ENCODE data around the gene AK4.

Gene AK4

GRCh38 chr1:65177457-65177856 is 29.5 kb downstream of the AK4 start:
- no peak for DNase-seq

DNA sequence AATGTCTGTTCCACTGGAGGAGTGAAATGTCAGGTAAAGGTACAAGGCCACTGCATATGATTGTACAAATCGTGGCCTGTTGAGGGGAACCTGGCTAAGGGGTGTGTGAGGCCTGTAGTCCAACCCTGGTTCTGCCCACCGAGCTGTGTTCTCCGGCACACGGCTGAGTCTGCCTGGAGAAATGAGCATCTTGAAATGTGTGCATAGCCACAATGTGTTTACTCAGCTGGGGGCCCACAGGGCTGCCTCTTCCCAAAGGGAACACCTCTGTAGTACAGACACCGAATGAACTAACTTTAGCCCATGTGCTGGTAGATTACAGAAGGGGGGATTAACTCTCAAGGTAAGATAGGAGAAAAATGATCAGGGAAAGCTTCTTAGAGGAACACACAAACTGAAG is 30.2 kb downstream of the AK4 start:
- no peak for DNase-seq

GRCh38 chr1:65179148-65179547 is 31.1 kb downstream of the AK4 start:
- no peak for DNase-seq

DNA sequence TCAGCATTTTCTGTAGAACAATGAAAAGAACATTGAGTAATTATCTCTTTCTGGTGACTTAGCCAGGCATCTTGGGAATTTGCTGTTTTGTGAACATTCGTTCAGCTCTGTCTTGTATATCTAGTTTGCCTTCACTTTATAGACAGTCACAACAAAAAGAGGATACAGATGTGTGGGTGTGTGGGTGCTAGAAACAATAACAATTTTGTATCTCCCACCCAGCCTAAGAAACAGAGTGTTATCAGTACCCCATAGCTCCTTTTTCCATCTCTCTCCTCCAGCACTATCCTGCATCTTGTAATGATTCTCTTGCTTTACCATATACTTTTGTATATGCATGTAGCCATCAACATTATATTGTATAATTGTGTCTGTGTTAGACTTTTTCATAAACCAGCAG is 33.0 kb downstream of the AK4 start:
- DNase-seq = no peak

GRCh38 chr1:65182658-65183268 is 34.8 kb downstream of the AK4 start:
- DNase-seq = no peak

DNA sequence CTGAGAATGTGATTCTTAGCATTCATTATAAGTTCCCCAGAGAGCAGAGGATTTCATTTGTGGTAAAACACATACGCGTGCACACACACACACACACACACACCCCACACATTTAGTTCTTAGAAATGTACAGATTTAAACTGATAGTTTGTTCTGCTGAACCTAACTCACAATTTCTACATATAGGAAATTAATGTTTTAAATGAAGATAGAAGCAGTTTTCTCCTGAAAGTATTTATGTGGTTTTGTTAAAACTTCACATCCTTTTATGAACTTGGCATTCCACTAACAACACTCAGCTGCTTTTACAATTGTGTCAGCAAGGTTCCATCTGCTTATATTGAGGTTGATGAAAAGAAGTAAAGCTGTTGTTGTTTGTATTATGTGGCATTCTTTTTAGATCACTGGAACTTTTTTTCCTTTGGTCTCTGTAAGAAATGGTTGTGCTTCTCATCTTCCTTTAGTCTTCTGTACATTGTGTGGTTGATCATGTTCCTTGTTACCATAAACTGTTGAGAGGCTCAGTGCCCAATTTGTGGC is 41.6 kb downstream of the AK4 start:
- no peak for DNase-seq

DNA sequence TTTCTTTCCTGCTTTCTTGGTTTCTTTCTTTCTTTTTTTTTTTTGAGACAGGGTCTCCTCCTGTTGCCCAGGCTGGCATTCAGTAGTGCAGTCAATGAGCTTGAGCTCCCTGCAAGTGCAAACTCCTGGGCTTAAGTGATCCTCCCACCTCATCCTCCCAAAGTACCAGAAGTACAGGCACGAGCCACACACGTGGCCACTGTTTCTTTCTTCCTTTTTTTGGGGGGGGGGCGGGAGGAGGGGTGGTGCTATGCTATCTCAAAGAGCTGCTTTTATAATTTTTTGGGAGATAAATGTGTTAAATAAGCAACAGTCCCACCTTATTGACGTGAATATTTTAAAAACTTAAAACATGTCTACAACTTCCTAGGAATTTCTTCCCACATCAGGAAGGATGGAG is 42.2 kb downstream of the AK4 start:
- DNase-seq = no peak

DNA sequence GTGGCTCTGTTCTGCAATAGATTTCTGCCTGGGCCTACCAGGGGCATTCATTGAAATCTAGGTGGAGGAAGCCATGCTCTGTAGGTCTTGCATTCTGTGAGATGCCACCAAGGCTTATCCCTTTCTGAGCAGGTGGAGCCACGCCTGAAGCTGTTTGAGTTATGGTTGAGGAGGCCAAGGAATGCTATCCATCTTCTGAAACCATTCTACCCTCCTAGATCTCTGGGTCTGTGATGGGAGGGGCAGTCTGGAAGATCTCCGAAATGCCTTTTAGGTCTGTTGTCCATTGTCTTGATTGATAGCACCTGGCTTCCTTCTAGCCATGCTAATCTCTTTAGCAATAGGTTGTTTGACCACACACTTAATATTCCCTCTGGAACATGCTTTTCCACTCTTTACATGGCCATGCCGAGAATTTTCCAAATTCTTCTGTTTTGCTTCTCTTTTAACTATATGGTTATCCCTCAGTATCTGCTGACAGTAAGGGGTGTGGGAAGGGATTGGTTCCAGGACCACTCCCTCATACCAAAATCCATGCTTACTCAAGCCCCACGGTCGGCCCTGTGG is 45.2 kb downstream of the AK4 start:
- no peak for DNase-seq

DNA sequence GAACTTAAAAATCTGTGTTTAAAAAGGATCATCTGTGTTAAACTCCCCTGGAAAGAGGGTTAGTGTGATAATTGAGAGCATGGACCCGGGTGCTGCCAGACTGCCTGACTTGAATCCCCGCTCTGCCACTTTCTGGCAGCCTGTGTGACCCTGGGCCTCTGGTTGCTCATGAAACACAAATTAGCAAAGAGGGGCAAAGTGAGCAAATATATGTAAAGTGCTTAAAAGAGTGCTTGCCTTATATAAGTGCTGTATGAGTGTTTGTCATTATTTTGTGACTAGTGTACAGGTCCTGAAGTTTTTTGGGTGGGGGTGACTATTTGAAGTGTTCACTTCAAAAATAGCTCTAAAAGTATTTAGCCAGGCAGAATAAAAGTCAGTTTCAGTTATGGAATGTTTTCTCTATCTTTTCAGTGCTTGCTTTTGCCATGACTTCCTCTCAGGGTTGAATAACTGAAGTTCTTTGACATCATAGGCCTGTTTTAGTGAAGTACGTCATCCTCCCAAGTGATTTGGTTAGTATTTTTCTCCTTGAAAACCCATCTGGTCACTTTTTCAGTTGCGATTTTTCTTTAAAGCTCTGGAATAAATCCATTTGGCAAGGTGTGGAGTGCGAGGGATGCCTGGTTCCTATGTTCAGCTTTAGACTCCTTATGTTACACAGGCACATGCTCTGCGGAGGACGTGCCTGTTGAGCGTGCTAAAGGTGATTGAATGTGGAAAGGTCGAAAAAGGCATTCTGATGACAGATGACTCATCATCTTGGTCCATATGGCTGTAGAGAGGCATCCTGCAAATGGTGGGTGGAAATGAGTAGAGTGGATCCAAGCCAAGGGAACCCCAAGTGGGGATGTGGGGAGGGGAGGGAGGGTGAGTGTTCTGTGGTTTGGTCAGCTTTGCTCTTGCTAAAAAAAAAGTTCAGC is 47.8 kb downstream of the AK4 start:
- DNase-seq = no peak

DNA sequence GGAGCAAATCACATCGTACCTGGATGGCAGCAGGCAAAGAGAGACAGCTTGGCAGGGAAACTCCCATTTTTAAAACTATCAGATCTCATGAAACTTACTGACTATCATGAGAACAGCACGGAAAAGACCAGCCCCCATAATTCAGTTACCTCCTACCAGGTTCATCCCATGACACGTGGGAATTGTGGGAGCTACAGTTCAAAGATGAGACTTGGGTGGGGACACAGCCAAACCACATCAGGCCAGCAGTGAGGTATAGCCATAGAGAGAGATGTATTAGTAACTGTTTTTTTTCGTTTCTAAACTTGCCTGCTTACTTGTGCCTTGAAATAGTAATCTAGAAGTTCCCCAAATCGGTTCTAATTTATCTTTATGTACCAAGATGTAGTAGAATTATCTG is 48.9 kb downstream of the AK4 start:
- DNase-seq = no peak

DNA sequence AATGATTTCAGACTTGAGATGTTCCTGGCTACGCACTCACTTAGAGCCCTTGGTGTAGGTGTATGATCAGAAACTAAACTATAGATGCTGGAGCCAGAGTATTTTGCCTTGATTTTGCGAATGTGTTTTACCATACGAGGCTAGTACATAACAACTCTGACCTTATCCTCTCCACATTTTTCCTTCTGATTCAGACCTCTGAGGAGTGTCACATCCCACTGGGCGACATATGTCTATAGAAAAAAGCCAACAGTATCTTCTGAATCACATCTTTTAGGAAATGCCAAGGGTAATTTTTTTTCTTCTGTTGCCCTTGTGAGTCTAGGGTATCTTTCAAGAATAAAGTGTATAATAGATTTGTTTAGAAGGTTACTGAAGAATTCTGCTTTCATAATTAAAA is 49.6 kb downstream of the AK4 start:
- no peak for DNase-seq

DNA sequence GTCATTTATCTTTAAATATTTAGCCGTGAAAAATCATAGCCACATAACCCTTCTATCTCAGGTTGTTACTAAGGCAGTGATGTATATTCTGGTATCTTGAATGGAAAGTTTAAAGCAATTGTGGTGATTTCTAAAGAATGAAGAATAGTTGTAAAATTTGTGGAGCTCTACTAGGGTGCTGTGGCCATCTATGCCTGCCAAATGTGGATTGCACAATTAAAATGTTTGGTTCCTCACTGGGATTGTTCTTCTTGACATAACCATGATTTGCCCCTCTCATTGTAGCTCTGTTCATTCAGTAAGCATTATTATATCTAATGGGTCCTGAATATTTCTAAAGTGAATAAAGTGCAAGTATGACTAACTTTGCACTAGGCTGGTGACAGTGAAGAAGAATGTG is 50.1 kb downstream of the AK4 start:
- no peak for DNase-seq

DNA sequence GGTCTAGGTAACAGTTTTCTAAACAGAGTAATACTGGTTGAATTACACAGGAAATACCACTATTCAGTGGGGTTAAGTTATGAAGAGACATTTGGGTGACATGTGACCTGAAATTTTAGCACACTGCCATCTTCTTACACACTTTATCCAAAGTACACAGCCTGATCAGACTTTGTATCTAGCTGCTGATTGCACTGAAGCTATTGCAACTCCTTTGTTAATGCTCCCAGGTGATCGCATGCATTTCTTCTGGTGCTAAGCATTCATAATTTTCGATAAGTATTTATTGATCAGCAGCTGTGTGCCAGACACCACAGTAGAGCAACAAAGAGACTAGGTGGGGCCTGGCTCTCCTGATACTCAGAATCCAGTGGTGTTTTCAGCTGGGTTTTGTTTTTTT is 52.4 kb downstream of the AK4 start:
- DNase-seq = no peak

- no peak for DNase-seq
These were observed 58.8 kb downstream of the AK4 start for GRCh38 chr1:65206836-65207235.

DNA sequence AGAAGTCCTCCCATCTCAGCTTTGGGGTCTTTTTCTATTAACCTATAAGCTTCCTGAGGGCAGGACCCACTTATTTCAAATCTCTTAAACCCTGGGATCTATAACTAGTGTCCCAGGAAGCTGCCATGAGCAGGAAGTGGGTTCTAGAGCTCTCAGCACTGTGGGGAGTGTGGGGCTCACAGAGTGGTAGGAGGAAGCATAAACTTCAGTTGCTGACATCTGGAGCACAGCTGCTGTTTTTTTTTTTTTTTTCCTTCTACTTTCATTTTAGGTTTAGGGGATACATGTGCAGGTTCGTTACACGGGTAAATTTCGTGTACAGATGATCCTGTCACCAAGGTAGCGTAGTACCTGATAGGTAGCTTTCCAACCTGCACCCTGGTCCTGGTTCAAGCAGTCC is 59.3 kb downstream of the AK4 start:
- no peak for DNase-seq

- no peak for DNase-seq
These were observed 60.6 kb downstream of the AK4 start for GRCh38 chr1:65208563-65208973.

DNA sequence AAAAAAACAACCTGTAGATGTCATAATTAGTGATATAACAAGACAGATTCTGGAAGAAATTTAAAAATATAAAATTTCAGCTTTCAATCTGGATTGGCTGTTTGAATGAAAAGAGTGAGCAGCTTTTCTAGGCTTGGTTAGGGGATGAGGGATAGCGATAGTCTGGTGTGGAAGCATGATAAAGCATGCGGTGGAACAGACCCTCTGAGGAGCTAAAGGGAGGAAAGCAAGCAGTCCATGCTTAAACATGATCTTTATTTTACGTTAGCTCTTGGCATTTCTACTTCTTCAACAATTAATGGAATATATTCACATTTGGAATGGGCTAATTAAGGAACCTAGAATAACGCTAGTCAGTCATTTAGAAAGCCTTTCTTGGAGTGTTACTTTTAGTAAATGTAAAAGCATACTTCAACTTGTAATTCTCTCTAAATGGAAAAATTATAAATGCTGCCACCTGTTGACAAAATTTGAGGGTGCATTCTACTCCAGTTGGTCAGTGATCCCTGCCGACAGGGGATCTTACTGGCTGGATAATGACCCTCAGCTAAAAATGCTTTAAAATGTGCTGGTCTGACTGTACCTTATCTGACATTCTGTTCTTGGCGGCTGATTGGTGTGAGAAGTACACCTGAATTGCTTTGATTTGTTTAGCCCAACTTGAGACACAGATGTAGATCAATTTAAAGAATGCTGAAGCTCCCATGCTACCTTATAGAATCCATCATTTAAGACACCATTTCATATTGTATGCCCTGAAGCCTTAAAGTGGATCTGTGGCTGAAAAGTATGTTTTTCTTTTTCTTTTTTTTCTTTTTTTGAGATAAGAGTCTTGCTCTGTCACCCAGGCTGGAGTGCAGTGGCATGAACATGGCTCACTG is 61.2 kb downstream of the AK4 start:
- DNase-seq = peak; percentile 15

GRCh38 chr1:65210325-65210724 is 62.3 kb downstream of the AK4 start:
- DNase-seq = no peak

DNA sequence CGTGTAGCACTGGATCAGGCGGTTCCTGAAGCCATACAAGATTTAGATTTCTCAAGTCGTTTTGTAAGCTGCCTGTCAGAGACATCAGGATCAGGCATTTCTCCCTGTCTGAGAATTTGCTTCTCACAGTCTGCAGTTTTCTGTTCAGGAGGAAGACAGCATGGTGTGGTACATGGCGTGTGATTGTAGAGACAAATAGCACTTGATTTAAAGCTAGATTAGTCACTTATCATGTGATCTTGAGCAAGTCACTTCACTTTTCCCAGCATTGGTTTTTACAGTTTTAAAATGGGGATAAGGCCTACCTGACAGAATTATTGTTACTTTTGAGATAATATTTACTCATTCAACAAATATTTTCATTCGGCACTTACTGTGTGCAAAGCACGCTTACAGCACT is 63.3 kb downstream of the AK4 start:
- no peak for DNase-seq

DNA sequence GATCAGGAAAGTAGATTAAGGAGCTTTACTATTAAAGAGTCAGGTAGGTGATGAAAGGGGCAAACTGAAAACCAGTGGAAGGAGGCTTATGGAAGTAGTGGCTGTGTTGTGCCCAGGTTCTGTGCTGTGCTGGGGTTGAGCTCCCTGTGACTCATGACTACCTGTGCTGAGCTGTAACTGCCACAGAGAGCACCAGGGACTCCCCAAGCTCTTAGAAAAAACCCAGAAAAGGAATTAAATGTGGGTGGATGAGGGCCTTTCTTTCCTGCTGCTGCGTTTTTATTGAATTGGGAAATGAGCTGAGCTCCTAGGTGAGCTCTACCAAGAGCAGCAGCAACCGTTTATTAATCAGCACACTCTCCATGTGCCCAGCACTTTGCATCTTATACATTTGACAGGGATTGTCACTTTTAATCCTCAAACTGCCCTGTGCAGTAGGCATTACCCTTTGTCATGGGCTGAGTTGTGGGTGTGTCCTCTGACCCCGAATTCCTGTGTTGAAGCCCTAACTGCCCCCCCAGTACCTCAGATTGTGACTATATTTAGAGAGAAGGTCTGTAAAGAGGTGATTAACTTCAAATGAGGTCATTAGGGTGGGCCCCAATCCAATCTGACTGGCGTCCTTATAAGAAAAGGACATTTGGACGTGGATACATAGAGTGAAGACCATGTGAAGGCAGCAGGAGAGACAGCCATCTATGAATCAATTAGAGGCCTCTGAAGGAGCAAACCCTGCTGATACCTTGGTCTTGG is 65.4 kb downstream of the AK4 start:
- DNase-seq = no peak

DNA sequence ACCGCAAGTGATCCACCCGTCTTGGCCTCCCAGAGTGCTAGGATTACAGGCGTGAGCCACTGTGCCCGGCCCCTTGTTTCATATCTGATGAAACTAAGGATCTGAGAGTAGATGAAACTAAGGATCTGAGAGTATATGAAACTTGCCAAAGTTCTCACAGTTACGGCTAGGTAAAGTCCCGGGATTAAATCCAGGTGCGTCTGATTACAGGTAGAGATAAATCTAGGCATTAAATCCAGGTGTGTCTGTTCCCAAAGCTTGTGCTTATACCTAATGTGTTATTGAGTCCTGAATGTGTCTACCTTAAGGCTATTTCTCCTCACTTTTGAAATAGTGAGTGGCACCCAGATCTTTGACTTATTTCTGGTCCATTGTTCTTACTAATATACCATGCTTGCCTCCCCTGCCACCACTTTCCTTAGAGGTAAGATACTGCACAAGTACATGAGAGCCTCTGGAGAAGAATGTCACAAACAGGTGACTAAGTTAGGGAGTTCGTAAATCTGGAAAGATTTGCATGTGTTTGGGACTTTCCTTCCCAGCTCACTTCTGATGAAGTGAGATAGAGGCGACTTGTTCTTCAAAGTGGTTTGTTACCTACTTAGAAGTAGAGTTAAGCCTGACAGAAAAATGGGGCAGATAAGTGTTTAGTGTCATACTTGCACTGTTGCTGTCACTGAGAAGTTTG is 66.5 kb downstream of the AK4 start:
- DNase-seq = no peak

- no peak for DNase-seq
These were observed 69.0 kb downstream of the AK4 start for GRCh38 chr1:65216989-65217388.
